Suppressor macrophage treated with lipopolysaccharide for 4 hours (primary cell): ENCODE results near the gene MYEOV.

Source experiments
- DNase-seq: peaks from one replicate; pipeline ENCODE4 v3.0.0-alpha.2; 2020

Gene MYEOV

DNA sequence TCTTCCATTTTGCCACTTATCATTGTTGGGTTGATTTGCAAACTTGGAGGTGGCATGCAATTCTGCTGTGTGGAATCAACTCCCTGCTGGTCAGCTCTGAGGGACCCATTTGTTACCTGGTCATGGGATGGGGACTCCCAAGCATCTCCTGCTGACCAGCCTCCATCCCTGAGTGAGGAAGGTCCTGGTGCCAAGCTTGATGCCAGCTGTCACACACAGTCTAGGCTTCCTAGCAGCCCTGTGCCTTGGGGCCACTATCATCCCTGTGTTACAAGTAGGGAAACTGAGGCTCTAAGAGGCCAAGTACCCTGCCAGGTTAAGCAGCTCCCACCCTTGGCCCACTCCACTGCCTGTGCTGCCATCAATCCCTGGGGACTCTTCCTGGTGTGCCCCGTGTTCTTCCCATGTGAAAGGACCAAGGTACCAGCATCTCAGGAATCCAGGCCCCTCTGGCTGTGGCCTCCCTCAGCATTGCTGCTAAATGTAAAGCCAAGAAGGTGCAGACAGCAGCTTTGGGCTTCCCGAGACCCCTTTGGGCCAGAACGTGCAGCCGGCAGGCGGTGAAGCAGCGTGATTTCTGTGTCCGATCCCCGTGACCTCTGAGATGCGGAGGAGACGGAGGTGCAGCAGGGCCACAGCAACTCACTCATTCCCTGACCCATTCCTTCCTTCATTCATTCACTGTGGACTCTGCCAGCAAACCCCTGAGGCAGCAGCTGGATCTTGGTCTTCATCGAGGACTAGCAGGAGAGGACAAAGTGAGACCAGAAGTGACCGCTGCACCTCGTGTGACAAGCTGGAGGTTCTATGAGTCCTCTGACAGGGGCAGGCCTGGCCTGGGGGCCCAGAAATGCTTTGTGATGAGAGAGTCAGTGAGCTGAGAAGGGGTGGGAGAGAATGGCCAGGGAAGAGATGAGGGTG, 49.7 kb downstream of the MYEOV start:
- no peak for DNase-seq

DNA sequence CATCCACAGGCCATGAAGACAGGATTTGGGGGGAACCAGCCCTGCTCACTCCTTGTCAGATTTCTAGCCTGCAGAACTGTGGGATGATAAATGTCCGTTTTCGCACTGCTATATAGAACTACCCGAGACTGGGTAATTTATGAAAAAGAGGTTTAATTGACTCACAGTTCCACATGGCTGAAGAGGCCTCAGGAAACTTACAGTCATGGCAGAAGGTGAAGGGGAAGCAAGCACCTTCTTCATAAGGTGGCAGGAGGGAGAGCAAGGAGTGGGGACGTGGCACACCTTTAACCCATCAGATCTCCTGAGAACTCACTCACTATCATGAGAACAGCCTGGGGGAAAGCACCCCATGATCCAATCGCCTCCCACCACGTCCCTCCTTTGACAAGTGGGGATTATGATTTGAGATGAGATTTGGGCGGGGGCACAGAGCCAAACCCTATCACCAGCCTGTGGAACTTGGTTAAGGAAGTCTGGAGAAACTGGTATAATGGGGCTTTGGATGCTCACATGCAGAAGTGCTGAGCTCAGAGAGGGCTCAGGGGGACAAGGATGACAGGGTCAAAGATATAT, 50.7 kb downstream of the MYEOV start:
- no peak for DNase-seq
